Measurements from ENCODE around the gene FAM120B.

The FAM120B gene

GRCh38 chr6:170279977-170280688, 26.4 kb upstream of the FAM120B start:
- H3K4me2 ChIP-seq (ENCODE audit: insufficient read depth, low read length): no peak overlapping the region
- H3K4me3 ChIP-seq (ENCODE audit: low read depth in 1 of 2, low read length in 2 of 2): no peak overlapping the region
- peaks cover 5% of the 10 kb centered on the region; the same call in 1 of the 2 replicates for H4K20me1 ChIP-seq (ENCODE audit: insufficient read depth, low read length)
- no peak for ATAC-seq (ENCODE audit: insufficient read depth, low read depth)
- no peak overlapping the region for H3K9ac ChIP-seq (ENCODE audit: low read depth, low read length)
- no peak for DNase-seq
- H3K27ac ChIP-seq (ENCODE audit: low read length): no peak overlapping the region
- peaks cover 27% of the 10 kb centered on the region for H3K4me1 ChIP-seq (ENCODE audit: insufficient read depth, low read length)
- no peaks in the 10 kb centered on the region for H3K36me3 ChIP-seq (ENCODE audit: insufficient read depth, low read length)
- no peaks in the 10 kb centered on the region for H3K27me3 ChIP-seq (ENCODE audit: insufficient read depth, low read length, poor library complexity)
- H3K9me3 ChIP-seq (ENCODE audit: insufficient read depth, low read length, severe bottlenecking): no peaks in the 10 kb centered on the region
- H3K79me2 ChIP-seq (ENCODE audit: insufficient read depth, low read length): no peaks in the 10 kb centered on the region
- no peak overlapping the region for H2AFZ ChIP-seq (ENCODE audit: low read depth, low read length)
- TF ChIP-seq EZH2 (IDR thresholded peaks at IDR 0.05; ENCODE audit: borderline replicate concordance, low read depth, low read length, severe bottlenecking): no peak
- TF ChIP-seq CTCF (IDR thresholded peaks at IDR 0.05; ENCODE audit: borderline replicate concordance, extremely low read depth, low read length, poor library complexity, severe bottlenecking): no peak

DNA sequence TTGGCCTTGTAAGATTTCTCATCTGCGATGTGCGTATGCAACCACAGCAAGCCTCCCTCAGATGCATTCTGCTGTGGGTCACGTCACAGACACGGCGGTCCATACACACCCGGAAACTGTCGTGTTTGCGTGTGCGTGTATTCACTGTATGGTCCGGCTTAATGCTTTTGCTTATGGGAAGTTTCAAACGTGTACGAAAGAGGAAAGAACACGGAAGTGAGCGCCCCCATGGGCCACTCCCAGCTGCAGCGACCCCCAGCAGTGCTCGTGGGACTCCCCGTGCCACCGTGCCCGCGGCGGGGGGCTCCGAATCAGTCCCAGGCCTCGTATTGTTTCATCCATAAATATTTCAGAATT, 25.9 kb upstream of the FAM120B start:
- ATAC-seq (ENCODE audit: insufficient read depth, low read depth): no peak
- Histone ChIP-seq H3K9ac (ENCODE audit: low read depth, low read length) (no peak overlapping the region), H3K27ac (ENCODE audit: low read length) (no peak overlapping the region)

GRCh38 chr6:170281331-170282292, 24.9 kb upstream of the FAM120B start:
- no peaks in the 10 kb centered on the region for H3K79me2 ChIP-seq (ENCODE audit: insufficient read depth, low read length)
- peaks cover 27% of the 10 kb centered on the region for H3K4me1 ChIP-seq (ENCODE audit: insufficient read depth, low read length)
- H3K27me3 ChIP-seq (ENCODE audit: insufficient read depth, low read length, poor library complexity): no peaks in the 10 kb centered on the region
- DNase-seq (no peak), ATAC-seq (ENCODE audit: insufficient read depth, low read depth) (no peak)
- H3K36me3 ChIP-seq (ENCODE audit: insufficient read depth, low read length): no peaks in the 10 kb centered on the region
- H3K9ac ChIP-seq (ENCODE audit: low read depth, low read length): no peak overlapping the region
- H2AFZ ChIP-seq (ENCODE audit: low read depth, low read length): no peak overlapping the region
- H3K27ac ChIP-seq (ENCODE audit: low read length): no peak overlapping the region
- H4K20me1 ChIP-seq (ENCODE audit: insufficient read depth, low read length): peaks cover 5% of the 10 kb centered on the region; the same call in 1 of the 2 replicates
- no peak overlapping the region for H3K4me3 ChIP-seq (ENCODE audit: low read depth in 1 of 2, low read length in 2 of 2)
- no peak overlapping the region for H3K4me2 ChIP-seq (ENCODE audit: insufficient read depth, low read length)
- TF ChIP-seq EZH2 (IDR thresholded peaks at IDR 0.05; ENCODE audit: borderline replicate concordance, low read depth, low read length, severe bottlenecking) (no peak), CTCF (IDR thresholded peaks at IDR 0.05; ENCODE audit: borderline replicate concordance, extremely low read depth, low read length, poor library complexity, severe bottlenecking) (no peak)
- H3K9me3 ChIP-seq (ENCODE audit: insufficient read depth, low read length, severe bottlenecking): no peaks in the 10 kb centered on the region

More for the DNA sequence above, 25.9 kb upstream of the FAM120B start:
- no peak for TF ChIP-seq EZH2 (IDR thresholded peaks at IDR 0.05; ENCODE audit: borderline replicate concordance, low read depth, low read length, severe bottlenecking)
- no peak for TF ChIP-seq CTCF (IDR thresholded peaks at IDR 0.05; ENCODE audit: borderline replicate concordance, extremely low read depth, low read length, poor library complexity, severe bottlenecking)
- no peak overlapping the region for H3K4me3 ChIP-seq (ENCODE audit: low read depth in 1 of 2, low read length in 2 of 2)
- no peaks in the 10 kb centered on the region for H3K36me3 ChIP-seq (ENCODE audit: insufficient read depth, low read length)
- no peaks in the 10 kb centered on the region for H3K9me3 ChIP-seq (ENCODE audit: insufficient read depth, low read length, severe bottlenecking)
- H3K27me3 ChIP-seq (ENCODE audit: insufficient read depth, low read length, poor library complexity): no peaks in the 10 kb centered on the region
- H3K4me1 ChIP-seq (ENCODE audit: insufficient read depth, low read length): peaks cover 27% of the 10 kb centered on the region
- H3K4me2 ChIP-seq (ENCODE audit: insufficient read depth, low read length): no peak overlapping the region
- no peak overlapping the region for H2AFZ ChIP-seq (ENCODE audit: low read depth, low read length)
- no peak for DNase-seq
- no peaks in the 10 kb centered on the region for H3K79me2 ChIP-seq (ENCODE audit: insufficient read depth, low read length)
- H4K20me1 ChIP-seq (ENCODE audit: insufficient read depth, low read length): peaks cover 5% of the 10 kb centered on the region; the same call in 1 of the 2 replicates
